SK-N-SH (cell line): ENCODE measurements around the gene USPL1. TPM values are rescaled to one million over a fixed set of nuclear protein-coding genes. Genes with fewer than 3 reads are reported as not detected.

Experiments
- CTCF ChIA-PET: fragments of 300-600, 350-600 bp; formaldehyde crosslinking; extraction: SDS; loops from one replicate; lab custom pipeline; 2021; lab: Yijun Ruan, JAX
- POLR2A ChIA-PET: fragments of 350-600 bp; sonication (Branson Sonifier 250); formaldehyde crosslinking; extraction: SDS; loops from one replicate; lab custom pipeline; 2020; ENCODE audit warnings: antibody characterized with exemption, inconsistent platforms; lab: Yijun Ruan, JAX
- DNase-seq: peaks from one replicate; pipeline ENCODE4 v3.0.0; 2012
- H2AFZ ChIP-seq: fragments of 200-600 bp; sonication (generic); 2 replicates; pipeline ENCODE4 v1.8.1; 2016; ENCODE audit warnings: antibody characterized with exemption, mild to moderate bottlenecking, low read depth
- H3F3A ChIP-seq: fragments of 200-600 bp; sonication (generic); replicated peaks from 2 replicates; pipeline ENCODE3; 2016; ENCODE audit warnings: antibody characterized with exemption, mild to moderate bottlenecking; ENCODE audit not compliant: insufficient read depth
- H3K27ac ChIP-seq, 2 experiments: fragments of 200-500 bp in 1 of 2; fragments of 200-600 bp in 1 of 2; sonication (Bioruptor generic) in 1 of 2; sonication (generic), shearing (Covaris generic) in 1 of 2; 2 replicates each; pipeline versions ENCODE4 v1.5.1 to v1.6.1; 2014 to 2016; ENCODE audit warnings: low read depth in 2 of 2, inconsistent platforms in 1 of 2, low read length in 1 of 2, mild to moderate bottlenecking in 1 of 2, mixed read lengths in 1 of 2
- H3K27me3 ChIP-seq: fragments of 200-600 bp; sonication (generic), shearing (Covaris generic); 2 replicates; pipeline ENCODE4 v1.6.1; 2016; ENCODE audit warnings: mixed run types; ENCODE audit not compliant: insufficient read depth
- H3K36me3 ChIP-seq, 2 experiments: fragments of 200-500 bp in 1 of 2; fragments of 200-600 bp in 1 of 2; sonication (Bioruptor generic) in 1 of 2; sonication (generic) in 1 of 2; replicated peaks in 1 of 2; 2 replicates each; pipeline versions ENCODE3 to v1.5.1; 2014 to 2016; ENCODE audit warnings: low read length in 1 of 2, mild to moderate bottlenecking in 1 of 2; ENCODE audit not compliant: insufficient read depth in 2 of 2, control insufficient read depth in 1 of 2
- H3K4me1 ChIP-seq, 2 experiments: fragments of 200-500 bp in 1 of 2; fragments of 200-600 bp in 1 of 2; sonication (Bioruptor generic) in 1 of 2; sonication (generic), shearing (Covaris generic) in 1 of 2; 2 replicates each; pipeline versions ENCODE4 v1.5.1 to v1.6.1; 2014 to 2016; ENCODE audit warnings: low read depth in 1 of 2, low read length in 1 of 2, mixed run types in 1 of 2; ENCODE audit not compliant: insufficient read depth in 2 of 2, control insufficient read depth in 1 of 2
- H3K4me2 ChIP-seq: fragments of 200-600 bp; sonication (generic), shearing (Covaris generic); 2 replicates; pipeline ENCODE4 v1.6.1; 2017; ENCODE audit warnings: mixed run types
- H3K4me3 ChIP-seq, 2 experiments: fragments of 200-500 bp in 1 of 2; fragments of 200-600 bp in 1 of 2; sonication (Bioruptor generic) in 1 of 2; sonication (generic), shearing (Covaris generic) in 1 of 2; 2 replicates each; pipeline versions ENCODE4 v1.5.1 to v1.8.1; 2014 to 2016; ENCODE audit warnings: low read depth in 2 of 2, inconsistent platforms in 1 of 2, low read length in 1 of 2, mild to moderate bottlenecking in 1 of 2, mixed read lengths in 1 of 2, moderate library complexity in 1 of 2
- H3K79me2 ChIP-seq: fragments of 200-600 bp; sonication (generic); 2 replicates; pipeline ENCODE4 v1.8.1; 2017; ENCODE audit warnings: mild to moderate bottlenecking; ENCODE audit not compliant: insufficient read depth
- H3K9ac ChIP-seq: fragments of 200-600 bp; sonication (generic); 2 replicates; pipeline ENCODE4 v1.6.1; 2017; ENCODE audit warnings: mixed run types
- H3K9me2 ChIP-seq: fragments of 200-600 bp; sonication (generic); 2 replicates; pipeline ENCODE4 v1.6.1; 2017; ENCODE audit warnings: mixed run types
- H3K9me3 ChIP-seq: fragments of 200-600 bp; sonication (generic); 2 replicates; pipeline ENCODE4 v1.6.1; 2017; ENCODE audit warnings: mixed run types, mild to moderate bottlenecking, moderate library complexity
- H4K20me1 ChIP-seq: fragments of 200-600 bp; sonication (generic); 2 replicates; pipeline ENCODE4 v1.6.1; 2017; ENCODE audit warnings: mild to moderate bottlenecking, mixed run types; ENCODE audit not compliant: insufficient read depth
- CHD2 ChIP-seq: fragments of 150-350 bp; IDR thresholded peaks from 2 replicates; pipeline ENCODE4 v1.6.1; 2018; ENCODE audit warnings: low read length; ENCODE audit not compliant: partially characterized antibody
- EP300 ChIP-seq, 2 experiments: IDR thresholded peaks; 2 replicates each; pipeline versions ENCODE4 v1.4.0 to v1.6.1; 2012; ENCODE audit warnings: borderline replicate concordance in 1 of 2, low read depth in 1 of 2, low read length in 1 of 2
- EZH2phosphoT487 ChIP-seq: fragments of 200-600 bp; sonication (generic); IDR thresholded peaks from 2 replicates; pipeline ENCODE4 v1.6.1; 2017; ENCODE audit warnings: low read depth, mixed run types, mild to moderate bottlenecking, antibody characterized with exemption, moderate library complexity, borderline replicate concordance
- FOSL2 ChIP-seq: IDR thresholded peaks from 2 replicates; pipeline ENCODE4 v1.4.0; 2012; ENCODE audit warnings: low read depth, mild to moderate bottlenecking, moderate library complexity, borderline replicate concordance
- FOXM1 ChIP-seq: IDR thresholded peaks from 2 replicates; pipeline ENCODE4 v1.4.0; 2012; ENCODE audit warnings: low read depth, mild to moderate bottlenecking
- GABPA ChIP-seq: IDR thresholded peaks from 2 replicates; pipeline ENCODE4 v1.4.0; 2012; ENCODE audit warnings: low read depth, mild to moderate bottlenecking
- GATA2 ChIP-seq: sonication (generic); formaldehyde crosslinking; IDR thresholded peaks from 2 replicates; pipeline ENCODE4 v1.5.0; 2020; ENCODE audit warnings: mild to moderate bottlenecking, missing genetic modification reagents
- IRF3 ChIP-seq: fragments of 150-350 bp; IDR thresholded peaks from 2 replicates; pipeline ENCODE4 v1.6.1; 2016; ENCODE audit warnings: mild to moderate bottlenecking, low read depth, low read length
- JUND ChIP-seq: IDR thresholded peaks from 2 replicates; pipeline ENCODE4 v1.4.0; 2012
- MAX ChIP-seq: IDR thresholded peaks from 2 replicates; pipeline ENCODE4 v1.4.0; 2012; ENCODE audit warnings: low read depth
- MXI1 ChIP-seq: IDR thresholded peaks from 2 replicates; pipeline ENCODE4 v1.6.1; 2012; ENCODE audit warnings: mild to moderate bottlenecking, low read depth, low read length, improper control_type of control experiment
- NFIC ChIP-seq: IDR thresholded peaks from 2 replicates; pipeline ENCODE4 v1.4.0; 2012; ENCODE audit warnings: borderline replicate concordance
- NRF1 ChIP-seq: IDR thresholded peaks from 2 replicates; pipeline ENCODE4 v1.6.1; 2012; ENCODE audit warnings: low read depth, mild to moderate bottlenecking, low read length
- PBX3 ChIP-seq: IDR thresholded peaks from 2 replicates; pipeline ENCODE4; 2012
- POLR2AphosphoS5 ChIP-seq: IDR thresholded peaks from 2 replicates; pipeline ENCODE4 v1.6.1; 2012; ENCODE audit warnings: low read depth, low read length
- RCOR1 ChIP-seq: fragments of 150-350 bp; IDR thresholded peaks from 2 replicates; pipeline ENCODE4 v1.6.1; 2017; ENCODE audit warnings: antibody characterized with exemption, low read length
- REST ChIP-seq: IDR thresholded peaks from 2 replicates; pipeline ENCODE4 v1.6.1; 2012; ENCODE audit warnings: mild to moderate bottlenecking, low read depth, low read length, moderate library complexity
- RFX5 ChIP-seq: IDR thresholded peaks from 2 replicates; pipeline ENCODE4 v1.6.1; 2012; ENCODE audit warnings: mild to moderate bottlenecking, improper control_type of control experiment, low read length
- RXRA ChIP-seq: IDR thresholded peaks from 2 replicates; pipeline ENCODE4 v1.4.0; 2012; ENCODE audit warnings: low read depth, mild to moderate bottlenecking, borderline replicate concordance
- SMC3 ChIP-seq: IDR thresholded peaks from 2 replicates; pipeline ENCODE4 v1.6.1; 2012; ENCODE audit warnings: low read depth, low read length, improper control_type of control experiment
- TEAD4 ChIP-seq: IDR thresholded peaks from 2 replicates; pipeline ENCODE4 v1.4.0; 2012; ENCODE audit warnings: mild to moderate bottlenecking, borderline replicate concordance; ENCODE audit not compliant: insufficient read depth
- USF1 ChIP-seq: IDR thresholded peaks from 2 replicates; pipeline ENCODE4 v1.4.0; 2012; ENCODE audit warnings: low read depth, borderline replicate concordance
- YY1 ChIP-seq: IDR thresholded peaks from 2 replicates; pipeline ENCODE4 v1.4.0; 2012; ENCODE audit warnings: low read depth, mild to moderate bottlenecking
- WGBS: methylation state at CpG from one replicate; pipeline ENCODE4 v1.1.6; 2017; ENCODE audit warnings: low lambda C conversion rate; 5-methylcytosine and 5-hydroxymethylcytosine counted together
- polyA plus RNA-seq, 3 experiments: library from polyadenylated mRNA; depleted of rRNA; stranded (reverse); fragments of >200 nt; gene quantifications; 2 replicates each; pipeline ENCODE4 v1.2.3, GENCODE V29; 2012

The USPL1 gene
- 6.4 and 9.2 TPM in 2 replicates for polyA plus RNA-seq (2012; rRNA removed)
- 8.1 and 9.0 TPM in 2 replicates for polyA plus RNA-seq (2012; cell fraction: cytosol; rRNA removed)
- 12.4 and 22.4 TPM in 2 replicates for polyA plus RNA-seq (2012; cell fraction: nucleus; rRNA removed)

GRCh38 chr13:30617315-30618185 is at the start of gene USPL1:
USPL1 (plus strand) TSS chr13:30617920; CDS start chr13:30621141, 3,221 bp downstream.
- WGBS, result under 1% methylated on average over 43 of the region's 78 CpGs
- DNase-seq, result peak; percentile 95
- Histone ChIP-seq H3K4me3 (peak within 1 kb of the TSS; percentile 96 to 98), H3K9ac (peak within 1 kb of the TSS; percentile 99), H3K27ac (peak within 1 kb of the TSS; percentile 100), H3K4me2 (peak within 1 kb of the TSS; percentile 95), H2AFZ (peak within 1 kb of the TSS; percentile 88), H3K9me3 (no peaks in the 10 kb centered on the region), H3K36me3 (peaks cover 8 to 17% of the 10 kb centered on the region in 2 experiments), H3K27me3 (no peaks in the 10 kb centered on the region), H3K9me2 (no peaks in the 10 kb centered on the region), H3K79me2 (peaks cover 88% of the 10 kb centered on the region), H4K20me1 (peaks cover 20% of the 10 kb centered on the region; the same call in 1 of the 2 replicates), H3K4me1 (peaks cover 14% of the 10 kb centered on the region in 2 experiments; a peak in 3 of 4 replicates), H3F3A (peaks cover 14% of the 10 kb centered on the region)
- ChIA-PET CTCF (interaction anchor here (0.7 to 2.1 kb wide), 12 partner anchors 11 to 502 kb away, joined by 3 to 10 read pairs (median 4); no protein-coding TSS in a partner anchor), POLR2A (interaction anchor here (0.6 to 3.6 kb wide), 13 partner anchors 9 to 485 kb away, joined by 3 to 25 read pairs (median 4); partner anchors contain the start of gene HMGB1)
- TF ChIP-seq YY1, result peak; percentile 54
- TF ChIP-seq FOXM1, result no peak
- TF ChIP-seq TEAD4, result no peak
- peak; percentile 92; the same call in 1 of the 2 replicates for TF ChIP-seq MXI1
- no peak for TF ChIP-seq EZH2phosphoT487
- TF ChIP-seq CHD2, result peak; percentile 95
- peak; percentile 47; the same call in 1 of the 2 replicates for TF ChIP-seq RXRA
- no peak; the same call in 1 of the 2 replicates for TF ChIP-seq FOSL2
- TF ChIP-seq GABPA, result peak; percentile 100
- peak; percentile 18; the same call in 1 of the 2 replicates for TF ChIP-seq SMC3
- TF ChIP-seq RFX5, result peak; percentile 66; the same call in 1 of the 2 replicates
- peak; percentile 68 to 97 for TF ChIP-seq EP300 (IDR thresholded peaks at IDR 0.05; ENCODE audit: borderline replicate concordance in 1 of 2, low read depth in 1 of 2, low read length in 1 of 2)
- peak; percentile 65 for TF ChIP-seq RCOR1
- peak; percentile 47; the same call in 1 of the 2 replicates for TF ChIP-seq NRF1
- peak; percentile 21 for TF ChIP-seq USF1
- no peak for TF ChIP-seq IRF3
- TF ChIP-seq NFIC, result peak; percentile 45; the same call in 1 of the 2 replicates
- TF ChIP-seq MAX, result peak; percentile 98
- no peak for TF ChIP-seq JUND
- TF ChIP-seq POLR2AphosphoS5, result peak; percentile 66; the same call in 1 of the 2 replicates
- TF ChIP-seq GATA2 (CRISPR knock-in tag), result peak; percentile 35; the same call in 1 of the 2 replicates
- peak; percentile 86 for TF ChIP-seq PBX3
- TF ChIP-seq REST, result peak; percentile 19; the same call in 1 of the 2 replicates
